GM18520 (cell line): ENCODE measurements around the gene POLR2J3.
"Not testable (repeated sequence)": the region's sequence is repeated elsewhere in the genome, so short reads cannot be mapped to it uniquely, and the experiment has no call there.

Experiments
- ATAC-seq: cut with Tn5 transposase; IDR thresholded peaks from one replicate; pipeline ENCODE4 v1.9.1; 2021; ENCODE audit not compliant: unreplicated experiment

Gene POLR2J3

DNA sequence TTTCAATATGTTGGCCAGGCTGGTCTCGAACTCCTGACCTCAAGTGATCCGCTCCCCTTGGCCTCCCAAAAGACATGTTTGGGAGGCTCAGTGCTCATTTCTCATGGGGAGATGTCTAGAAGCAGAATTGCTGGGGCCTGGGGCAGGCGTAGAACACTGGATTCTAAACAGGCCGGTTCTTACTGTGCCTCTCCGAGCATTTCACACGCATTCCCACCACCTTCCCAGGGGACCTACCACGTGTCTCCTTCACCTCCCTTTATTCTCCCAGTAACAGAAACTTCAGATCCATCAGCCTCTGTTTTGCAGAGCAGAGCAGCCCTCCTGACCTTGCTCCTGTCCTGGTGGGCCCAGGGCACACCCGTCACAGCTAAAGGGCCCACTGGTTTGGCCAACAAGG is 45.2 kb downstream of the POLR2J3 start:
- ATAC-seq: not testable (repeated sequence)

DNA sequence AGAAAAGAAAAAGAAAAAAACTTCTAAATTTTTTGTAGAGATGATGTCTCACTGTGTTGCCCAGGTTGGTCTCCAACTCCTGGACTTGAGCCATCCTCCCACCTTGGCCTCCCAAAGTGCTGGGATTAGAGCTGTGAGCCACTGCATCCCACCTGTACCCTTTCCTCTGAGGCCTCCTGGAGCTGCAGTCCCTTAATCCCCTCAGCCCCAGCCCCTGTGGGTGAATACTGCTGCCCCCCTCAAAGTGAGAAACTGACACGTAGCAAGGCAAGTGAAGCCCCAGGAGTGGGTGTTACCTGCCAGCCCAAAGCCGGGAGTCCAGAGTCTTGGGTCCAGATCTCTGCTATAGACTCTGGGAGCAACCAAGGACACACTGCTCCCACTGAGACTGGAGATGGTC is 47.6 kb downstream of the POLR2J3 start:
- ATAC-seq: not testable (repeated sequence)

DNA sequence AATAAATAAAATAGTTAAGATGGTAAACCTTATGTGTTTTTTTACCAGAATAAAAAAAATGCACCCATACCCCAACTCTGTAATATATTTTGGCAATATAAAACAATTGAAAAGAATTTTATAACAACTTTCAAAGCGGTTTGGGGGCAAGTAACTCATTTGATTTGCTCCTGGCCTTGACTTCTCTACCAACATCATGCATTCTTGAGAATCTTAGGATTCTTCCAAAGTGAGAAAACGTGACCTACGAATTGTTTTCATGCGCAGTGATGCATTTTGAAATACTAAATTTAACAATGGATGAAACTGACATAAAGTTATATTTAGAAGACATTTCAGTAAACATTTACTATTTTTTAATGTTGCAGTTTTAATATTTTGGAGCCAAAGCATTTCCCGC is 51.6 kb downstream of the POLR2J3 start:
- not testable (repeated sequence) for ATAC-seq

DNA sequence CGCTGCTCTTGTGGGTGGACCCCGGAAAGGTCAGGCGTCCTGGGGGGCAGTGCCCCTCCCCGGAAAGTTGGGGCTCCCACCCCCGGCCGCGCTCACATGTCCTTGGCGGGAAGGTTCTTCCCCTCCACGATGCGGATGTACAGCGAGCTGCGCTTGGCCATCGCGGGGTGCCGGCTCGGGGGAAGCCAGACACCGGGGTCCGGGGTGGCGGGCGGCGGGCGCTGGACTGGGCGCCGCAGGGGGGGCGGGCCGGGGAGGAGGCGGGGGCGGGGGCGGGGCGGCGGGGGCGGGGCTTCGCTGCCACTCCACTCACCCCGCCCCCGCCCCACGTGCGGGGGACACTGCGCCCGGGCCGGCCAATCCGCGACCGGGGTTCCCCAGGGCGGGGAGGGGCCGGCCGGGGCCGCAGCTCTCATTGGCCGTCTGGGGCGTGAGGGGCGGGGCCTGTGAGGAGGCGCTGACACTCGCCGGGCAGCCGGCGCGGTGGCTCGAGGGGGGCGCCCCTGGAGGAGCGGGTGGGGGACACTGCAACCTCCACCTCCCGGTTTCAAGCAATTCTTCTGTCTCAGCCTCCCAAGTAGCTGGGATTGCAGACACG is 54.7 kb downstream of the POLR2J3 start, which contains the start of gene RASA4B:
Gene RASA4B, minus strand, starts transcription at position 228 of the 598 bp plus-strand sequence. Its CDS starts 67 bp downstream, at position 161.
- ATAC-seq: peak; percentile 43
